Esophagus (tissue), 2 donors: Measurements from ENCODE around the gene TMEM115. TPM values are rescaled to one million over a fixed set of nuclear protein-coding genes. Genes with fewer than 3 reads are reported as not detected.

Source experiments
- H3K27ac ChIP-seq, 2 donors: one replicate each; pipeline ENCODE4 v1.5.1; 2013; ENCODE audit warnings: low read depth in 2 of 2, mild to moderate bottlenecking in 2 of 2, inconsistent platforms in 1 of 2, low read length in 1 of 2, moderate library complexity in 1 of 2
- H3K27me3 ChIP-seq, 2 donors: one replicate each; pipeline ENCODE4 v1.6.1; 2013; ENCODE audit warnings: low read length in 2 of 2, control low read depth in 1 of 2, mild to moderate bottlenecking in 1 of 2; ENCODE audit not compliant: insufficient read depth in 2 of 2, control insufficient read depth in 1 of 2
- H3K36me3 ChIP-seq, 2 donors: one replicate each; pipeline ENCODE4 v1.6.1; 2013; ENCODE audit warnings: low read length in 1 of 2; ENCODE audit not compliant: control insufficient read depth in 2 of 2, insufficient read depth in 2 of 2
- H3K4me1 ChIP-seq, 2 donors: one replicate each; pipeline ENCODE4 v1.6.1; 2013; ENCODE audit warnings: low read length in 1 of 2; ENCODE audit not compliant: control insufficient read depth in 2 of 2, insufficient read depth in 2 of 2
- H3K4me3 ChIP-seq, 2 donors: one replicate each; pipeline ENCODE4 v1.5.1; 2013; ENCODE audit warnings: low read length in 2 of 2, mild to moderate bottlenecking in 2 of 2, low read depth in 1 of 2, moderate library complexity in 1 of 2
- H3K9me3 ChIP-seq, 2 donors: one replicate each; pipeline ENCODE4 v1.6.1; 2013; ENCODE audit warnings: mild to moderate bottlenecking in 2 of 2, low read depth in 1 of 2, low read length in 1 of 2, moderate library complexity in 1 of 2; ENCODE audit not compliant: control insufficient read depth in 2 of 2, insufficient read depth in 1 of 2
- WGBS, 2 donors: extraction: QIAGEN DNeasy Blood & Tissue Kit; methylation state at CpG; one replicate each; pipeline ENCODE4 v1.1.7; 2013; 5-methylcytosine and 5-hydroxymethylcytosine counted together
- polyA plus RNA-seq, 2 donors: library from polyadenylated mRNA; stranded (reverse); fragments of 200-250 nt; gene quantifications; one replicate each; pipeline ENCODE4 v1.2.3, GENCODE V29; 2013
- donor health status: healthy with polysubstance abuse.
- donor health status: Bipolar disorder and iron deficiency.

The TMEM115 gene
- polyA plus RNA-seq, 2 donors, result 16.2 to 23.0 TPM

- WGBS, 2 donors, result 11 to 12% methylated on average over 42 to 45 of the region's 45 CpGs
- Histone ChIP-seq H3K27me3 (no peaks in the 10 kb centered on the region), H3K4me1 (peaks cover 11 to 32% of the 10 kb centered on the region in 2 donors), H3K4me3 (peak within 1 kb of the TSS; percentile 9 to 13), H3K27ac (peak within 1 kb of the TSS in 1 of 2 donors; percentile 6), H3K36me3 (peaks cover 3 to 12% of the 10 kb centered on the region in 2 donors), H3K9me3 (no peaks in the 10 kb centered on the region)
Observed at GRCh38 chr3:50345586-50346234, 13.6 kb downstream of the TMEM115 start, which contains the start of gene ZMYND10. ZMYND10 (minus strand) TSS chr3:50345732; CDS start chr3:50345579, 153 bp downstream.

- no peak overlapping the region for H3K27ac ChIP-seq
- H3K4me3 ChIP-seq, result no peak overlapping the region
- peaks cover 3 to 12% of the 10 kb centered on the region in 2 donors for H3K36me3 ChIP-seq
- no peaks in the 10 kb centered on the region for H3K27me3 ChIP-seq
- WGBS, 2 donors, result 75 to 76% methylated on average over 8 of the region's 8 CpGs
- H3K4me1 ChIP-seq, result peaks cover 11 to 34% of the 10 kb centered on the region in 2 donors
- H3K9me3 ChIP-seq, result no peaks in the 10 kb centered on the region
Observed at GRCh38 chr3:50345008-50345407, 14.3 kb downstream of the TMEM115 start.

DNA sequence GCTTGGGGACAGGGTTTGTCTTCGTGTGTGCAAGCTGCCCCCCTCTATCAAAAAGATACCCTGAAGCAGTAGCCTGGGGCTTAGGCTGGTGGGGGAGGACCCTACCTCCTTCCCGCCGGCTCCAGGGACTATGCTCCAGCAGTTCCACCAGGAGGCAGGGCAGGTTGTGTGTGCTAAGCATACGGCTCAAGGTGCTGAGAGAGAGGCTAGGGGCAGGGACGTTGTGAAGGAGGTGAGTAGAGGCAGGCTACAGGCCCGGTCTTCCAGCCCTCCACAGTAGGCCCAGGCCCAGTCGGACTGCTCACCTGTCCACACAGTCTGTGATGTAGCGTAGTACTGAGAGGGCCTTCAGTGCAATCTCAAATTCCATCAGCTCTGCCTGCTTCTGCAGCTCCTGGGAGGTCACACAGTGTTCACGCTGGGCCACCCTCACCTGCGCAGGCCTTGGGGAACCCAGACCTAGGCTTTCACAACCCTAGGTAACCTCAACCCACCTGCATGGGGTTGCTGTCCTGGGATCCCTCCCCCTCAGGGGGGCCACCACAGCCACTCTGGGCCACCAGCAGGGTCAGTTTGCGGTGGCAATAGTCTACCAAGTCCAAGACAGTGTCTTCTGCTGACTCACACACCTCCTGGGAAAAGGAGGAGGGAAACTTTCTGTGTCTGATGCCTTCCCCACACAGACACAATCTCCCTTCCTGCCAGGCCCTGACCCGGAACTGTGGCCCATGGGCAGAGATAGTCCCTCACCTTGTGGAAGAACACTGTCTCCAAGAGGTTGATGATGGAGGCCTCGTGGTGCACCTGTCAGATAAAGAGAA is 16.3 kb downstream of the TMEM115 start:
- H3K9me3 ChIP-seq, result no peaks in the 10 kb centered on the region
- no peaks in the 10 kb centered on the region for H3K27me3 ChIP-seq
- no peak overlapping the region for H3K4me3 ChIP-seq
- H3K27ac ChIP-seq, result no peak overlapping the region
- peaks cover 0 to 6% of the 10 kb centered on the region in 2 donors for H3K36me3 ChIP-seq
- WGBS, 2 donors, result 86 to 89% methylated on average over 13 of the region's 13 CpGs
- peaks cover 15 to 25% of the 10 kb centered on the region in 2 donors for H3K4me1 ChIP-seq

DNA sequence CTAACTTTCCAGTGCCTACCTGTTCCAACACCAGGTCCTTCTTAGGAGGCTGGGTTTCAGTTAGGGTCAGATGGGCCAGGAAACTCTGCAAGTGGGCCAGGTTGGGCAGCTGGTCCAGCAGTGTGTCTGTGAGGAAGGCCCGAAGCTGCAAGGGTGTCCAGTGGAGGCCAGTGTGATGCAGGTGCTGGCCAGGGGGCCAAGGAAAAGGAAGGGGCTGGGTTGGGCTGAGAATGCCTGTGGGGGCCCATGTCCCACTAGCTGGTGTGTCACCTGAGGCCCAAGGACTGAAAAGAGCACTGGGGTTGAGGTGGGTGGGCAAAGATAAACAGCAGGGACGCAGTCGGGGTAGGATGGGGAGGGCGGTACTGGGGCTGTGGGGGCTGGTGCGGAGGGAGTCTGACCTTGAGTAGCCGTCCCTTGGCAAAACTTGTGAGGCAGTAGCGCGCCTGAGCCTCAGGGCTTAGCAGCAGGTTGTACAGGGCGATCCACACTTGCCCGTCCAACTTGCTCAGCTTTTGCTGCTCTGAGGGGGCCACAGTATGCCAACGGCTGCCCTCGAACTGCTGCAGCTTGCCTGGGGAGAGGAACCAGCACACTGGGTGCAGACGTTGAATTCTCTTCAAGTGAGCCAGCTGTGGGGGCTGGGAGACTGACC is 17.2 kb downstream of the TMEM115 start:
- no peaks in the 10 kb centered on the region for H3K36me3 ChIP-seq
- peaks cover 15 to 27% of the 10 kb centered on the region in 2 donors for H3K4me1 ChIP-seq
- H3K27me3 ChIP-seq, result no peaks in the 10 kb centered on the region
- no peaks in the 10 kb centered on the region for H3K9me3 ChIP-seq
- 79 to 86% methylated on average over 13 of the region's 13 CpGs for WGBS, 2 donors
- H3K4me3 ChIP-seq, result no peak overlapping the region
- no peak overlapping the region for H3K27ac ChIP-seq

GRCh38 chr3:50341537-50341936 is 17.8 kb downstream of the TMEM115 start:
- H3K9me3 ChIP-seq, result no peaks in the 10 kb centered on the region
- peak overlapping the region in 1 of 2 donors; percentile 78 for H3K27ac ChIP-seq
- H3K27me3 ChIP-seq, result no peaks in the 10 kb centered on the region
- peaks cover 15 to 28% of the 10 kb centered on the region in 2 donors for H3K4me1 ChIP-seq
- H3K36me3 ChIP-seq, result no peaks in the 10 kb centered on the region
- H3K4me3 ChIP-seq, result peak overlapping the region in 1 of 2 donors; percentile 1
- 87 to 92% methylated on average over 9 of the region's 9 CpGs for WGBS, 2 donors

- WGBS, 2 donors, result 4 to 7% methylated on average over 64 to 85 of the region's 85 CpGs
- H3K36me3 ChIP-seq, result no peaks in the 10 kb centered on the region
Observed at GRCh38 chr3:50340448-50341329, 18.6 kb downstream of the TMEM115 start, which contains the start of gene RASSF1. RASSF1 (minus strand) TSS chr3:50340836; CDS start chr3:50340805, 31 bp downstream.

GRCh38 chr3:50340147-50340447 is 19.2 kb downstream of the TMEM115 start:
- Histone ChIP-seq H3K27me3 (no peaks in the 10 kb centered on the region), H3K9me3 (no peaks in the 10 kb centered on the region), H3K4me1 (peaks cover 12 to 22% of the 10 kb centered on the region in 2 donors), H3K4me3 (peak overlapping the region; percentile 40 to 58), H3K36me3 (no peaks in the 10 kb centered on the region), H3K27ac (peak overlapping the region; percentile 78 to 79)
- 22 to 23% methylated on average over 9 of the region's 9 CpGs for WGBS, 2 donors

More at GRCh38 chr3:50340448-50341329, 18.6 kb downstream of the TMEM115 start, which contains the start of gene RASSF1:
- peak within 1 kb of the TSS; percentile 40 to 58 for H3K4me3 ChIP-seq
- peak within 1 kb of the TSS; percentile 78 to 79 for H3K27ac ChIP-seq
- peaks cover 15 to 26% of the 10 kb centered on the region in 2 donors for H3K4me1 ChIP-seq
- H3K27me3 ChIP-seq, result no peaks in the 10 kb centered on the region
- H3K9me3 ChIP-seq, result no peaks in the 10 kb centered on the region

GRCh38 chr3:50339485-50340146 is 19.7 kb downstream of the TMEM115 start:
- Histone ChIP-seq H3K4me1 (peaks cover 12 to 22% of the 10 kb centered on the region in 2 donors), H3K9me3 (no peaks in the 10 kb centered on the region), H3K4me3 (peak overlapping the region; percentile 40 to 58), H3K27ac (peak overlapping the region; percentile 78 to 79), H3K36me3 (no peaks in the 10 kb centered on the region), H3K27me3 (no peaks in the 10 kb centered on the region)
- 70 to 77% methylated on average over 14 of the region's 14 CpGs for WGBS, 2 donors
